A549 (cell line): Measurements from ENCODE around the gene TMEM182.

ENCODE experiments used
- CTCF ChIP-seq: fragments of >200 bp; sonication (Bioruptor Twin); formaldehyde crosslinking; IDR thresholded peaks from 3 replicates; pipeline ENCODE4 v1.5.1; 2016
- ESRRA ChIP-seq: fragments of 150-350 bp; IDR thresholded peaks from 2 replicates; pipeline ENCODE4 v1.6.1; 2014; ENCODE audit warnings: mild to moderate bottlenecking, low read length, borderline replicate concordance
- MAZ ChIP-seq: fragments of 150-350 bp; IDR thresholded peaks from 2 replicates; pipeline ENCODE4 v1.6.1; 2014; ENCODE audit warnings: antibody characterized with exemption, low read depth, low read length, borderline replicate concordance
- POLR2A ChIP-seq: IDR thresholded peaks from 2 replicates; pipeline ENCODE4 v1.6.1; 2012; ENCODE audit warnings: mild to moderate bottlenecking, low read length
- RAD21 ChIP-seq, 2 experiments: fragments of >200 bp in 1 of 2; sonication (Bioruptor Twin) in 1 of 2; formaldehyde crosslinking in 1 of 2; IDR thresholded peaks in 1 of 2; conservative IDR thresholded peaks in 1 of 2; 2 replicates in 1 of 2; 3 replicates in 1 of 2; pipeline ENCODE4 v1.6.1; 2012 to 2018; ENCODE audit warnings: inconsistent platforms in 1 of 2
- RARB ChIP-seq: fragments of 250-450 bp; sonication (Bioruptor Pico); IDR thresholded peaks from 2 replicates; pipeline ENCODE4 v1.8.0; 2021; ENCODE audit warnings: mild to moderate bottlenecking, moderate library complexity

GRCh38 chr2:102852867-102853266 lies 91.0 kb downstream of the TMEM182 start:
- no peak for TF ChIP-seq CTCF
- TF ChIP-seq MAZ: no peak
- no peak for TF ChIP-seq POLR2A
- TF ChIP-seq RAD21 (conservative IDR thresholded peaks at IDR 0.05 in 1 of 2, IDR thresholded peaks at IDR 0.05 in 1 of 2): no peak
- no peak for TF ChIP-seq ESRRA
- TF ChIP-seq RARB (CRISPR knock-in tag): no peak
